ENCODE results near the gene SLC9C2.

DNA sequence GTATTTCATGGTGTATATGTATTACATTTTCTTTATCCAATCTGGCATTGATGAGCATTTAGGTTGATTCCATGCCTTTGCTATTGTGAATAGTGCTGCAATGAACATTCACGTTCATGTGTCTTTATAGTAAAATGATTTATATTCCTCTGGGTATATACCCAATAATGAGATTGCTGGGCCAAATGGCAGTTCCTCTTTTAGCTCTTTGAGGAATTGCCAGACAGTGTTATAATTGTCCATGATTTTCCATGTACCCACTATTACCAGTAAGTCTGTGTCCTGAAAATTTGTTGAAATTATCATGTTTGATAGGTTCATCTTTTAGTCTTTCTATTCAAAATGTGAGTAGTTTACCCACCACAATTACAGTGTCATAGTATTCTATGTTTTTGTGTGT lies 34.4 kb downstream of the SLC9C2 start:
- TF ChIP-seq, protein P1, sequence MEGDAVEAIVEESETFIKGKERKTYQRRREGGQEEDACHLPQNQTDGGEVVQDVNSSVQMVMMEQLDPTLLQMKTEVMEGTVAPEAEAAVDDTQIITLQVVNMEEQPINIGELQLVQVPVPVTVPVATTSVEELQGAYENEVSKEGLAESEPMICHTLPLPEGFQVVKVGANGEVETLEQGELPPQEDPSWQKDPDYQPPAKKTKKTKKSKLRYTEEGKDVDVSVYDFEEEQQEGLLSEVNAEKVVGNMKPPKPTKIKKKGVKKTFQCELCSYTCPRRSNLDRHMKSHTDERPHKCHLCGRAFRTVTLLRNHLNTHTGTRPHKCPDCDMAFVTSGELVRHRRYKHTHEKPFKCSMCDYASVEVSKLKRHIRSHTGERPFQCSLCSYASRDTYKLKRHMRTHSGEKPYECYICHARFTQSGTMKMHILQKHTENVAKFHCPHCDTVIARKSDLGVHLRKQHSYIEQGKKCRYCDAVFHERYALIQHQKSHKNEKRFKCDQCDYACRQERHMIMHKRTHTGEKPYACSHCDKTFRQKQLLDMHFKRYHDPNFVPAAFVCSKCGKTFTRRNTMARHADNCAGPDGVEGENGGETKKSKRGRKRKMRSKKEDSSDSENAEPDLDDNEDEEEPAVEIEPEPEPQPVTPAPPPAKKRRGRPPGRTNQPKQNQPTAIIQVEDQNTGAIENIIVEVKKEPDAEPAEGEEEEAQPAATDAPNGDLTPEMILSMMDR (IDR thresholded peaks at IDR 0.05) = no peak
- TF ChIP-seq POLR2A (IDR thresholded peaks at IDR 0.05) = no peak
